H1 (cell line): ENCODE measurements around the gene GDI2. TPM values are rescaled to one million over a fixed set of nuclear protein-coding genes. Genes with fewer than 3 reads are reported as not detected.

Experiments used
- CTCF ChIA-PET: fragments of 300-600 bp; sonication (Branson Sonifier 250); formaldehyde crosslinking; loops from one replicate; lab custom pipeline; 2021; ENCODE audit not compliant: partially characterized antibody; lab: Charles Lee
- POLR2A ChIA-PET: fragments of 300-600 bp; sonication (Branson Sonifier 250); formaldehyde crosslinking; loops from one replicate; lab custom pipeline; 2021; ENCODE audit warnings: inconsistent platforms; ENCODE audit not compliant: partially characterized antibody; lab: Charles Lee
- DNase-seq, 2 experiments: peaks; one replicate each; pipeline versions ENCODE4 v3.0.0 to v3.0.0-alpha.2; 2010 to 2022; ENCODE audit warnings: low spot score in 2 of 2, low read depth in 1 of 2, mixed read lengths in 1 of 2
- FAIRE-seq: peaks from 2 replicates; lab custom pipeline; 2011; peaks lifted over from hg19 to GRCh38; lab: Jason Lieb, UNC
- H2AFZ ChIP-seq: 2 replicates; pipeline ENCODE4 v1.8.1; 2012; ENCODE audit warnings: low read length, inconsistent platforms
- H2AK5ac ChIP-seq: 2 replicates; pipeline ENCODE4 v1.6.1; 2013; ENCODE audit warnings: low read depth, low read length
- H2BK120ac ChIP-seq: replicated peaks from 2 replicates; pipeline ENCODE3; 2013; ENCODE audit warnings: low read depth, low read length, inconsistent platforms
- H2BK12ac ChIP-seq: 2 replicates; pipeline ENCODE4 v1.6.1; 2013; ENCODE audit warnings: low read depth, low read length
- H2BK15ac ChIP-seq: 2 replicates; pipeline ENCODE4 v1.6.1; 2013; ENCODE audit warnings: low read length
- H2BK20ac ChIP-seq: 2 replicates; pipeline ENCODE4 v1.6.1; 2013; ENCODE audit warnings: low read length
- H2BK5ac ChIP-seq: 2 replicates; pipeline ENCODE4 v1.6.1; 2013; ENCODE audit warnings: low read depth, low read length
- H3K14ac ChIP-seq: 2 replicates; pipeline ENCODE4 v1.6.1; 2013; ENCODE audit warnings: inconsistent platforms; ENCODE audit not compliant: insufficient read length
- H3K18ac ChIP-seq: 2 replicates; pipeline ENCODE4 v1.6.1; 2013; ENCODE audit warnings: low read length; ENCODE audit errors: extremely low read depth
- H3K23ac ChIP-seq: 2 replicates; pipeline ENCODE4 v1.6.1; 2013; ENCODE audit warnings: inconsistent platforms; ENCODE audit not compliant: insufficient read length
- H3K23me2 ChIP-seq: 2 replicates; pipeline ENCODE4 v1.6.1; 2013; ENCODE audit warnings: low read depth, low read length
- H3K27ac ChIP-seq: 2 replicates; pipeline ENCODE4 v1.6.1; 2011; ENCODE audit warnings: low read depth, low read length, inconsistent platforms
- H3K27me3 ChIP-seq, 4 experiments: replicated peaks in 1 of 4; 1 replicate in 1 of 4; 2 replicates in 3 of 4; pipeline versions ENCODE4 v1.6.1 to v1.8.1; 2011 to 2013; ENCODE audit warnings: low read length in 3 of 4, mild to moderate bottlenecking in 3 of 4, inconsistent platforms in 2 of 4, mixed read lengths in 2 of 4, moderate library complexity in 1 of 4; ENCODE audit not compliant: control insufficient read depth in 3 of 4, insufficient read depth in 3 of 4; ENCODE audit errors: extremely low read depth in 1 of 4
- H3K36me3 ChIP-seq, 4 experiments: 2 replicates each; pipeline versions ENCODE4 v1.6.1 to v1.8.1; 2011 to 2013; ENCODE audit warnings: mild to moderate bottlenecking in 4 of 4, low read length in 3 of 4, moderate library complexity in 2 of 4, control low read depth in 1 of 4, inconsistent platforms in 1 of 4; ENCODE audit not compliant: insufficient read depth in 4 of 4, control insufficient read depth in 2 of 4
- H3K4ac ChIP-seq: replicated peaks from 2 replicates; pipeline ENCODE3; 2013; ENCODE audit warnings: low read length, low read depth, mixed read lengths, inconsistent platforms; ENCODE audit not compliant: insufficient read length
- H3K4me1 ChIP-seq, 4 experiments: replicated peaks in 1 of 4; 1 replicate in 1 of 4; 2 replicates in 3 of 4; pipeline versions ENCODE4 v1.6.1 to v1.8.1; 2011 to 2013; ENCODE audit warnings: low read length in 3 of 4, inconsistent platforms in 2 of 4, mixed read lengths in 1 of 4; ENCODE audit not compliant: insufficient read depth in 4 of 4, control insufficient read depth in 3 of 4
- H3K4me2 ChIP-seq, 2 experiments: 2 replicates each; pipeline versions ENCODE4 v1.6.1 to v1.8.1; 2011 to 2013; ENCODE audit warnings: low read depth in 2 of 2, low read length in 2 of 2, control low read depth in 1 of 2, inconsistent platforms in 1 of 2, mild to moderate bottlenecking in 1 of 2; ENCODE audit not compliant: insufficient read depth in 1 of 2
- H3K4me3 ChIP-seq, 4 experiments: fragments of 200-600, 300-600 bp in 1 of 4; sonication (generic), shearing (Covaris generic), sonication (Bioruptor Twin) in 1 of 4; 2 replicates each; pipeline versions ENCODE4 v1.5.1 to v1.8.1; 2011 to 2016; ENCODE audit warnings: low read length in 4 of 4, low read depth in 3 of 4, control low read depth in 2 of 4, inconsistent platforms in 2 of 4, mild to moderate bottlenecking in 2 of 4, mixed read lengths in 1 of 4, moderate library complexity in 1 of 4; ENCODE audit not compliant: insufficient read depth in 2 of 4; ENCODE audit errors: extremely low read depth in 1 of 4
- H3K56ac ChIP-seq: replicated peaks from 2 replicates; pipeline ENCODE3; 2013; ENCODE audit warnings: low read depth, mild to moderate bottlenecking, mixed read lengths, low read length, inconsistent platforms; ENCODE audit not compliant: insufficient read length
- H3K79me1 ChIP-seq: 2 replicates; pipeline ENCODE4 v1.6.1; 2013; ENCODE audit warnings: low read depth, low read length, control low read depth
- H3K79me2 ChIP-seq, 2 experiments: 2 replicates each; pipeline versions ENCODE4 v1.6.1 to v1.8.1; 2012 to 2013; ENCODE audit warnings: low read length in 2 of 2, mild to moderate bottlenecking in 2 of 2, inconsistent platforms in 1 of 2; ENCODE audit not compliant: insufficient read depth in 2 of 2, control insufficient read depth in 1 of 2
- H3K9ac ChIP-seq, 4 experiments: replicated peaks in 1 of 4; 1 replicate in 1 of 4; 2 replicates in 3 of 4; pipeline versions ENCODE4 v1.6.1 to v1.8.1; 2011 to 2013; ENCODE audit warnings: low read depth in 3 of 4, low read length in 3 of 4, control low read depth in 2 of 4, mild to moderate bottlenecking in 2 of 4, moderate library complexity in 2 of 4, inconsistent platforms in 1 of 4; ENCODE audit errors: extremely low read depth in 1 of 4
- H3K9me3 ChIP-seq, 2 experiments: 2 replicates each; pipeline versions ENCODE4 v1.6.1 to v1.8.1; 2012 to 2013; ENCODE audit warnings: mild to moderate bottlenecking in 2 of 2, moderate library complexity in 2 of 2, control low read depth in 1 of 2, inconsistent platforms in 1 of 2, low read depth in 1 of 2, low read length in 1 of 2, mixed read lengths in 1 of 2; ENCODE audit not compliant: insufficient read depth in 2 of 2
- H4K20me1 ChIP-seq, 2 experiments: replicated peaks in 1 of 2; 2 replicates each; pipeline versions ENCODE3 to v1.8.1; 2011 to 2013; ENCODE audit warnings: inconsistent platforms in 2 of 2, low read length in 2 of 2, mild to moderate bottlenecking in 1 of 2; ENCODE audit not compliant: insufficient read depth in 2 of 2, control insufficient read depth in 1 of 2
- H4K5ac ChIP-seq: 2 replicates; pipeline ENCODE4 v1.6.1; 2013; ENCODE audit warnings: low read length, low read depth, mixed read lengths, inconsistent platforms; ENCODE audit not compliant: insufficient read length
- H4K8ac ChIP-seq: 2 replicates; pipeline ENCODE4 v1.8.0; 2013; ENCODE audit warnings: mild to moderate bottlenecking, moderate library complexity, low read length, inconsistent platforms; ENCODE audit not compliant: insufficient read depth; ENCODE audit errors: extremely low read depth
- H4K91ac ChIP-seq: replicated peaks from 2 replicates; pipeline ENCODE3; 2013; ENCODE audit warnings: low read length, mixed read lengths, inconsistent platforms; ENCODE audit not compliant: insufficient read length
- CHD2 ChIP-seq: IDR thresholded peaks from 2 replicates; pipeline ENCODE4 v1.6.1; 2012; ENCODE audit warnings: low read length, improper control_type of control experiment
- HDAC2 ChIP-seq, 2 experiments: fragments of 300-600 bp in 1 of 2; sonication (generic) in 1 of 2; IDR thresholded peaks; 2 replicates each; pipeline ENCODE4 v1.6.1; 2011 to 2012; ENCODE audit warnings: low read depth in 2 of 2, low read length in 2 of 2, mild to moderate bottlenecking in 2 of 2, moderate library complexity in 2 of 2, borderline replicate concordance in 1 of 2, inconsistent platforms in 1 of 2
- KDM4A ChIP-seq: IDR thresholded peaks from one replicate; pipeline ENCODE4 v1.7.1; 2012; ENCODE audit warnings: low read depth, mild to moderate bottlenecking, moderate library complexity, low read length, inconsistent platforms; ENCODE audit not compliant: severe bottlenecking
- WGBS, 2 experiments: shearing (Covaris generic) in 1 of 2; methylation state at CpG; one replicate each; pipeline versions ENCODE4 v1.1.6 to v1.1.7; 2013 to 2015; ENCODE audit warnings: low lambda C conversion rate in 2 of 2, mixed read lengths in 2 of 2, inconsistent platforms in 1 of 2, low coverage in 1 of 2, missing lambda C conversion rate in 1 of 2; ENCODE audit not compliant: insufficient replicate concordance in 2 of 2, insufficient coverage in 1 of 2, insufficient read length in 1 of 2; ENCODE audit errors: extremely low coverage in 1 of 2, missing lambda C conversion rate in 1 of 2; 5-methylcytosine and 5-hydroxymethylcytosine counted together
- polyA plus RNA-seq, 7 experiments: library from polyadenylated mRNA; depleted of rRNA in 3 of 7; stranded (reverse) in 5 of 7; unstranded in 2 of 7; fragments of >200 nt in 5 of 7; fragments of 200-250 nt in 2 of 7; gene quantifications; 1 replicate in 5 of 7; 2 replicates in 1 of 7; 4 replicates in 1 of 7; pipeline versions ENCODE4 v1.2.1 to v1.2.3, GENCODE V29; 2011 to 2013; ENCODE audit warnings: missing spikeins in 2 of 7, mixed read lengths in 2 of 7
- total RNA-seq: library from RNA; stranded (reverse); fragmentation: NEBNext Ultra II Directional; extraction: Animal tissue kit (Norgen Biotek cat#: 25700); gene quantifications from 2 replicates; pipeline ENCODE4 v1.2.1, GENCODE V29; 2021

GDI2 gene
- total and polyA plus RNA-seq, 2 of the 8 experiments (the other 6 are each of a cell fraction or from before 2014, with no cell fraction given) = 168 to 385 TPM

DNA sequence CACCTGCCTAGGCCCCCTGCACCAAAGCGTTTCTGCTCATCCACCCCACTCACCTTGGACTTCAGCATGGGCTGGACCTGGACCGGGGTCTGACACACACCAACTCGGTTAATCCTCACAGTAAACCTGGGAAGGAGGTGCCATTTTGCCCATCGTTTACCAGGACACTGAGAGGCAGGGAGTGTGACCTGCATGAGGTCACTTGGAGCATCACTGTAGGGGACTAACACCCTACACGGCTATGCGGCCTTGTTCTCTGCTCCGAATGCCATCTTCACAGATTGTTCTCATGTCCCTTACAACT, 43.4 kb upstream of the GDI2 start:
- Histone ChIP-seq H3K23me2 (no peaks in the 10 kb centered on the region), H2AFZ (no peak overlapping the region), H3K27ac (no peak overlapping the region), H2BK120ac (no peak overlapping the region), H3K18ac (no peak overlapping the region), H3K9me3 (no peaks in the 10 kb centered on the region), H2BK20ac (no peak overlapping the region), H3K79me2 (no peaks in the 10 kb centered on the region), H2BK12ac (no peak overlapping the region), H3K4me3 (no peak overlapping the region), H2BK5ac (no peak overlapping the region), H4K91ac (no peak overlapping the region), H3K4me2 (no peak overlapping the region), H4K5ac (no peak overlapping the region), H3K23ac (no peak overlapping the region), H3K14ac (no peak overlapping the region), H3K56ac (no peak overlapping the region), H3K36me3 (no peaks in the 10 kb centered on the region), H3K79me1 (no peaks in the 10 kb centered on the region), H3K9ac (no peak overlapping the region), H4K20me1 (peaks cover 0 to 2% of the 10 kb centered on the region in 2 experiments), H3K27me3 (no peaks in the 10 kb centered on the region), H2BK15ac (no peak overlapping the region), H2AK5ac (no peak overlapping the region), H3K4me1 (no peaks in the 10 kb centered on the region; a peak in 1 of 7 replicates), H4K8ac (no peak overlapping the region), H3K4ac (no peak overlapping the region)
- ChIA-PET POLR2A (interaction anchor here (1.2 to 2.0 kb wide), 3 partner anchors 9 to 33 kb away, joined by 3 to 5 read pairs (median 4); partner anchors contain the start of gene ANKRD16), CTCF (interaction anchor here (1.0 to 9.6 kb wide), 4 partner anchors 8 to 16 kb away, joined by 3 to 70 read pairs (median 8); no protein-coding TSS in a partner anchor)
- TF ChIP-seq HDAC2 (IDR thresholded peaks at IDR 0.05; ENCODE audit: borderline replicate concordance in 1 of 2, low read depth in 2 of 2, low read length in 2 of 2) (no peak), CHD2 (no peak), KDM4A (no peak)
- DNase-seq (no peak), FAIRE-seq (no peak)
- WGBS, 2 experiments = 90% methylated on average over 7 of the region's 7 CpGs; no CpG with 5 or more reads in 1 of the 2 experiments
